ENCODE measurements around the gene GNL3. TPM values are rescaled to one million over a fixed set of nuclear protein-coding genes. Genes with fewer than 3 reads are reported as not detected.

GNL3 gene
- total RNA-seq, 1 donor from 2014 or later, result 50.4 TPM

GRCh38 chr3:52689151-52689550 is 3.3 kb downstream of the GNL3 start:
- DNase-seq (ENCODE audit: low spot score in 2 of 2), result no peak
- Histone ChIP-seq H3K36me3 (peaks cover 66 to 68% of the 10 kb centered on the region in 2 donors), H3K9me3 (no peaks in the 10 kb centered on the region), H3K27me3 (no peaks in the 10 kb centered on the region), H3K27ac (no peak overlapping the region), H3K4me1 (peaks cover 3 to 12% of the 10 kb centered on the region in 2 donors), H3K4me3 (no peak overlapping the region)
- intact Hi-C loops (cut with DNase I), result loop anchor here (5.0 to 10.0 kb wide), 4 partner anchors 152 to 414 kb away; partner anchors contain the start of genes NISCH, SFMBT1, TNNC1 and UQCC5
- no peak for TF ChIP-seq CTCF (IDR thresholded peaks at IDR 0.05)

GRCh38 chr3:52690560-52690959 is 4.7 kb downstream of the GNL3 start:
- DNase-seq (ENCODE audit: low spot score in 2 of 2), result no peak
- Histone ChIP-seq H3K4me1 (peaks cover 3 to 7% of the 10 kb centered on the region in 2 donors), H3K27me3 (no peaks in the 10 kb centered on the region), H3K36me3 (peaks cover 76 to 82% of the 10 kb centered on the region in 2 donors), H3K27ac (no peak overlapping the region), H3K9me3 (no peaks in the 10 kb centered on the region), H3K4me3 (no peak overlapping the region)
- no peak for TF ChIP-seq CTCF (IDR thresholded peaks at IDR 0.05)
- intact Hi-C loops (cut with DNase I), result no loop called here

GRCh38 chr3:52693071-52693470 is 7.2 kb downstream of the GNL3 start:
- Histone ChIP-seq H3K36me3 (peaks cover 92 to 93% of the 10 kb centered on the region in 2 donors), H3K9me3 (no peaks in the 10 kb centered on the region)

GRCh38 chr3:52694528-52695189 is 8.8 kb downstream of the GNL3 start:
- no peak for TF ChIP-seq CTCF (IDR thresholded peaks at IDR 0.05)
- Histone ChIP-seq H3K36me3 (peaks cover 77 to 84% of the 10 kb centered on the region in 2 donors), H3K27ac (no peak overlapping the region), H3K27me3 (no peaks in the 10 kb centered on the region), H3K4me1 (no peaks in the 10 kb centered on the region), H3K4me3 (no peak overlapping the region), H3K9me3 (no peaks in the 10 kb centered on the region)
- intact Hi-C loops (cut with DNase I), result no loop called here
- DNase-seq (ENCODE audit: low spot score in 2 of 2), result no peak

More at GRCh38 chr3:52693071-52693470, 7.2 kb downstream of the GNL3 start:
- DNase-seq (ENCODE audit: low spot score in 2 of 2), result no peak
- H3K27me3 ChIP-seq, result no peaks in the 10 kb centered on the region
- H3K27ac ChIP-seq, result no peak overlapping the region
- intact Hi-C loops (cut with DNase I), result no loop called here
- no peaks in the 10 kb centered on the region for H3K4me1 ChIP-seq
- H3K4me3 ChIP-seq, result no peak overlapping the region
- TF ChIP-seq CTCF (IDR thresholded peaks at IDR 0.05), result no peak

- Histone ChIP-seq H3K4me1 (no peaks in the 10 kb centered on the region), H3K36me3 (peaks cover 64 to 77% of the 10 kb centered on the region in 2 donors), H3K4me3 (no peak overlapping the region), H3K27me3 (no peaks in the 10 kb centered on the region), H3K27ac (no peak overlapping the region), H3K9me3 (no peaks in the 10 kb centered on the region)
- no peak for DNase-seq (ENCODE audit: low spot score in 2 of 2)
- intact Hi-C loops (cut with DNase I), result no loop called here
- no peak for TF ChIP-seq CTCF (IDR thresholded peaks at IDR 0.05)
Measured at GRCh38 chr3:52695798-52696671, 10.2 kb downstream of the GNL3 start.
